IPS DF 4.7 (cell line): ENCODE measurements around the gene KRTAP2-1.
"Not testable (repeated sequence)": the region's sequence is repeated elsewhere in the genome, so short reads cannot be mapped to it uniquely, and the experiment has no call there.

Experiments used
- DNase-seq: peaks from one replicate; pipeline ENCODE4 v3.0.0-alpha.2; 2013; ENCODE audit warnings: low spot score; ENCODE audit errors: extremely low read depth

KRTAP2-1 gene, protein sequence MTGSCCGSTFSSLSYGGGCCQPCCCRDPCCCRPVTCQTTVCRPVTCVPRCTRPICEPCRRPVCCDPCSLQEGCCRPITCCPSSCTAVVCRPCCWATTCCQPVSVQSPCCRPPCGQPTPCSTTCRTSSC

DNA sequence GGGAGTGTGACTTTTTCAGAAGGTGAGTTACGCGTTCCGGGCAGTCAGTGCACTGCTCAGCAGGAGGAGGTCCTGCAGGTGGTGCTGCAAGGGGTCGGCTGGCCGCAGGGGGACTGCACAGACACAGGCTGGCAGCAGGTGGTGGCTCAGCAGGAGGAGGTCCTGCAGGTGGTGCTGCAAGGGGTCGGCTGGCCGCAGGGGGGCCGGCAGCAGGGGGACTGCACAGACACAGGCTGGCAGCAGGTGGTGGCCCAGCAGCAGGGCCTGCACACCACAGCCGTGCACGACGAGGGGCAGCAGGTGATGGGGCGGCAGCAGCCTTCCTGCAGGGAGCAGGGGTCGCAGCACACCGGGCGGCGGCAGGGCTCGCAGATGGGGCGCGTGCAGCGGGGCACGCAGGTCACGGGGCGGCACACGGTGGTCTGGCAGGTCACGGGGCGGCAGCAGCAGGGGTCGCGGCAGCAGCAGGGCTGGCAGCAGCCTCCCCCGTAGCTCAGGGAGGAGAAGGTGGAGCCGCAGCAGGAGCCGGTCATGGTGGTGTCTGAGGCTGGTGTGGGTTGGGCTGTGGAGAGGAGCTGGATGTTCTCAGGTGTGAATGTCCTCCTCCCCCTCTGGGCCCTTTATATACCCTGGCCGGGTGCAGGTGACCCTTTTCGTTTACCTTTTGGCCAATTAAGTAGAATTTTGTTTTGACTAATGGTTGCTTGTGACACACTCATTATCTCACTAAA is at the start of gene KRTAP2-1:
Gene KRTAP2-1, minus strand, starts transcription at position 582 of the 731 bp plus-strand sequence. Its CDS starts 49 bp downstream, at position 533.
- DNase-seq = not testable (repeated sequence)

DNA sequence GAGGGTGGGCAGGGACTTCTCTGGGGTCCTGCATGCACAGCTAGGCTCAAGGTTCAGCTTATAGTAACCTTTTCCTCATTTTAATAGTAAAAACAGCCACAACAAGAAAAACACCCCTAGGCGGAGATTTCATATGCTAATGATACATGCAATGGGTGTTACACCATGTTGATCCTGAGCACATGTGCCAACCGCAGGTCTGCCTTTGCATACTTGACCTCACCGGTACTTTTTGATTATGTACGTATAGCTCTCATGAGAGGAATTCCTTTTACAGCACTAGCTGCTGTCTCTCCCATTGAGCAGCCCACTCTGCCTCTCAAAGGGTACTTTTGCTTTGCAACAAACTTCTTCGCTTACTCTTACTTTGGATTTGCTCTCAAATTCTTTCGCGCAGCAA is 48.9 kb upstream of the KRTAP2-1 start:
- no peak for DNase-seq

DNA sequence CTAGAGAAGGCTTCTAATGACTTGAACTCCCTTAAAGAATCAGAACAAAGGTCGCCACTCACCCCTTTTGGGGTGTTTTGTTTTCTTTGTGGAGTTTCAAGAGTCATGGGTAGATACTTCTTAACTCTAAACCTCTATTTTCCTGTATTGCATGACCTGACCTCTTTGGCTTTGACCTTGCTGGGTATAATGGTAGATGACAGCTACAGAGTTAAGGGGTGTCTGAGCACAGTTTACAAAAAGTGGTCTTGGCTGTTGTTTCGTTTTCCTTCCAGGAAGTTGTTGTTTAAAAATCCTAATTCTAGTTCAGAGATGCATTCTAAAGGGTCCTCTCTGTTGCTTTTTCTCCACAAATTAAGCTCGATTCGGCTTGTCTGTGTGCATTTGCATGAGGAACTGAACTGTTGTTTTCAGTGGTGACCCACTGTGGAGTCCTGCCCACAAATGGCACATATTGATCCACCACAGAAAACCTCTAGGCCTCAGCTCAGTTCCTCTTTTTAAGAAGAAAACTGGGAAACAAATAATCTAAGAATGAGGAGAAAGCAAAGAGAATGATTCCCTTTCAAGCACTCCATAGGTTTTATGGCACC is 41.7 kb upstream of the KRTAP2-1 start:
- DNase-seq = not testable (repeated sequence)

DNA sequence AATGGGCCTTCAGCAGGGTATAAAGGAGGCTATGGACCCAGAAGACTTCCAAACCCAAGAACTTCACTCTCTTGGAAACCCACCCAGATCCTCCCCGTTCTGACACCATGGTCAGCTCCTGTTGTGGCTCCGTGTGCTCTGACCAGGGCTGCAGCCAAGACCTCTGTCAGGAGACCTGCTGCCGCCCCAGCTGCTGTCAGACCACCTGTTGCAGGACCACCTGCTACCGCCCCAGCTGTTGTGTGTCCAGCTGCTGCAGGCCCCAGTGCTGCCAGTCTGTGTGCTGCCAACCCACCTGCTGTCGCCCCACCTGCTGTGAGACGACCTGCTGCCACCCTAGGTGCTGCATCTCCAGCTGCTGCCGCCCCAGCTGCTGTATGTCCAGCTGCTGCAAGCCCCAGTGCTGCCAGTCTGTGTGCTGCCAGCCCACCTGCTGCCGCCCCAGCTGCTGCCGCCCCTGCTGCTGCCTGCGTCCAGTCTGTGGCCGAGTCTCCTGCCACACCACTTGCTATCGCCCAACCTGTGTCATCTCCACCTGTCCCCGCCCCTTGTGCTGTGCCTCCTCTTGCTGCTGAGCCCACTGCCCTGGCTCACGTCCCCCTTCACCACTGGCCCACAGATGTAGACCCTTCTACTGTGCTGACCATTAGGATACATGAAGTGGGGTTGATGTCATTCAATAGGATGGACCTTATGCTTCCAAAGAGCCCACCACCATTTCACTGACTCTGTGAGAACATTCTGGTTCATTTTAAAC is 37.2 kb upstream of the KRTAP2-1 start, which contains the start of gene KRTAP4-7:
Gene KRTAP4-7, plus strand, starts transcription at position 51 of the 757 bp plus-strand sequence. Its CDS starts 57 bp downstream, at position 108.
- DNase-seq = not testable (repeated sequence)

DNA sequence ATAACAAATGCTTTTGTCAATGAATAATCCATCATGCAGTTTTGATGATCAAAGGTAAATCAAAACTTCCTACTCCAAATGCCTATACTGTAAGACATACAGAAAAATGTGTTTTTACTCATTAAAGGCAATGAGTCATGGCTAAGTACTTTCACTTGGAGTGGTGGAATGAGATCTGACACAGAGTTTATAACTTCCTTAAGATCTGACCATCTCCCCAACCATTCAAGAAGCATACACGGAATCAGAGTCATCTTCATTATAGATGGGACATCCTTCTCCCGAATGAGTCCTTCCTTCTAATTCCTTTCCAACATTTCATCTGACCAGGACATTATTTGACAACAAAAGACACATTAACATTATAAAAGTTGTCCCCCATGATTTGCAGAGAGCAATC is 36.3 kb upstream of the KRTAP2-1 start:
- not testable (repeated sequence) for DNase-seq

DNA sequence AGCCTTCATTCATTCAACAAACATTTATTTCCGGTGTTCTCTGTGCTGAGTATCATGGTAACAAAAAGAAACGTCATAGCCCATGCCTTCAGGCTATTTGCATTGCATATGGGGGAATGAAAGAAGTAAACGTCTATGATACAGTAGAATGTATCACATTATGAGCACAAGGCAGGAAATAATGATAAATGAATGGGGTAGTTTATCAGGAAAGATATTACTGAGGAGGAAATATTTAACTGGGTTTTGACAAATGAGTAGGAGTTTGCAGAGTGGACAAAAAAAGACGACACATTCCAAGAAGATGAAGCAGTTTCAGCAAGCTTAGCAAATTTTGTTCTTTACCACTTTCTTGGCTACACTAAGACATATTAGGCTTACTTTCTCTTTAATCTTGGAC is 35.5 kb upstream of the KRTAP2-1 start:
- no peak for DNase-seq

DNA sequence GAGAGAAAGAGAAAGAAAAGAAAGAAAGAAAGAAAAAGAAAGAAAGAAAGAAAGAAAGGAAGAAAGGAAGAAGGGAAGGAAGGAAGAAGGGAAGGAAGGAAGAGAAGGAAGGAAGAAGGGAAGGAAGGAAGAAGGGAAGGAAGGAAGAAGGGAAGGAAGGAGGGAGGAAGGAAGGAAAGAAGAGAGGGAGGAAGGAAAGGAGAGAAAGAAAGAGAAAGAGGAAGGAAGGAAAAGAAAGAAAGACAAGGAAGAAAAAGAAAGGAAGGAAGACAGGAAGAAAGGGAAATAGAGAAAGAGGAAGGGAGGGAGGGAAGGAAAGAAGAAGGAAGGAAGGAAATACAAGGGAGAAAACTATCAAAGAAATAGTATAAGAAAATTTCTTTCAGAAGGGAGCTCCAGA is 29.7 kb upstream of the KRTAP2-1 start:
- no peak for DNase-seq

DNA sequence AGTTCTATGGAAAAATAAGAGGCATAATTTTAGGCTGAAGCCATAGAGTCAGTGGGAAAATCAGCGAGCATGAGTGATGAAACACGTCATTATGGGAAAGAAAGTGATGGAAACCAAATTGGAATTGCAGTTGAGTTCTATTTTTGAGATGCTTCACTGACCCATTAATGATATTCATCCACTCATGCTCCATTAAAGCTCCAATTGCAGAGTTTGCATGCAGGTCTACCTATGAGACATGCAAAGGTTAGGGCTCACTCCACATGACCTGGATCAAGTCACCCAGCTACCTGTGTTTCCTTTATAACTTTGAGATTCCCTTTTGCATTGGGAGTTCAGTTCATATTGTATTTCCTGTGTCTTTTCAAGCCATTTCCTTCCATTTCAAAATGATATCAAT is 26.6 kb upstream of the KRTAP2-1 start:
- DNase-seq = no peak

DNA sequence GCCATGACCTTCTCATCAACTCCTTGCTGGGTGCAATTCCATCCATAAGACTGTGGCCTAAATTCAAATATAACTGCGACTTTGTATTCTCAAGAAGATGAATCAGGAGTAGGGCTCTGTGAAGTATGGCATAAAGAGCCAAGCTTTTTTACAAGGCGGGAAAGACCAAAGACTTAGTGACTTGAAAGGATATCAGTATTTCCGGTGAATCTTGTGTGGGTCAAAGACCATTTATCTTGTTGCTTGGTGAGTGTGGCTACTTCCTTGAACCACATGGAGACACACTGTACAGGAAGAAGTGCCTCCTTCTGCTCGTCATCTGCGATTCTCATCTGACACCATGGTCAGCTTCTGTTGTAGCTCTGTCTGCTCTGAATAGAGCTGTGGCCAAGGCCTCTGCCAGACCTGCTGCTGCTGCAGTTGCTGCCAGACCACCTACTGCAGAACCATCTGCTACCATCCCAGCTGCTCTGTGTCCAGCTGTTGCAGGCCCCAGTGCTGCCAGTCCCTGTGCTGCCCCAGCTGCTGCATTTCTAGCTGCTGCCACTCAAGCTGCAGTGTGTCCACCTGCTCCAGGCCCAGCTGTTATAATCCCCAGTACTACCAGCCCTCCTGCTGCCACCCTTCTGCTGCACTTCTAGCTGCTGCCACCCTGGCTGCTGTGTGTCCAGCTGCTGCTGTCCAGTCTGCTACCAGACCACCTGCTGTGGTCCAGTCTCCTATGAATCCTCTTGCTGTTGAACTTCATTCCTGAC is 24.7 kb upstream of the KRTAP2-1 start:
- no peak for DNase-seq

DNA sequence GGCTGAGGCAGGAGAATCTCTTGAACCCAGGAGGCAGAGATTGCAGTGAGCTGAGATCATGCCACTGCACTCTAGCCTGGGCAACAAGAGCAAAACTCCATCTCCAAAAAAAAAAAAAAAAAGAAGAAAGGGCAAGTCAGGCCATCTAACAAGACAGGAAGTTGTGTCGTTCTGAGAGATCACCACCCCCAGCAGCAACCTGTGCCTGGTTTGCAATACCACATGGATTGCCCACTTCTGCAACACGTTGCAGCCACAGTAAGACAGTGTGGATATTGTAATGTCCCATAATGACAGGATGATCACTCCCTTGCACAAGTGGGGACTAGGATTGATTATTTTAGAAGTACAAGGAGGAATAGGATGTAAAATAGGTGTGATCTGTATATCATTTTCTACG is 21.9 kb upstream of the KRTAP2-1 start:
- DNase-seq = no peak

DNA sequence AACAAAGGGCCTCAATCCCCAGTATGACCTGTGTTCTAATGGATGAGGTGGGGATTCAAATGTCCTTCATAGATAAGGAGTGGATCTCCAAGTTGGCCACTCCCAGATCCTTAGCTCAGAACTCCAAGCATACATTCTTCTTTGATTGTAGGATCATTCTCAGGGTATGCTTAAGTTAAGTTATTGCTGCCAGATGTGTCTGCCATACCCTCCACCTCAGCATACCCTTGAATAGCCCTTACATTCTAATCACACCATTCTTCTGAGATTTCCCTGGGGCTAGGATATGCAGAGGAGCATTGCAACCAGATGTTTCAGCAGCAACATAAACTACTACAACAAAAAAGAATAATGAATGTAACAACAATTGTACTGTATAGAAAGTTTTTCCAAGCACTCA is 20.2 kb upstream of the KRTAP2-1 start:
- DNase-seq = no peak

DNA sequence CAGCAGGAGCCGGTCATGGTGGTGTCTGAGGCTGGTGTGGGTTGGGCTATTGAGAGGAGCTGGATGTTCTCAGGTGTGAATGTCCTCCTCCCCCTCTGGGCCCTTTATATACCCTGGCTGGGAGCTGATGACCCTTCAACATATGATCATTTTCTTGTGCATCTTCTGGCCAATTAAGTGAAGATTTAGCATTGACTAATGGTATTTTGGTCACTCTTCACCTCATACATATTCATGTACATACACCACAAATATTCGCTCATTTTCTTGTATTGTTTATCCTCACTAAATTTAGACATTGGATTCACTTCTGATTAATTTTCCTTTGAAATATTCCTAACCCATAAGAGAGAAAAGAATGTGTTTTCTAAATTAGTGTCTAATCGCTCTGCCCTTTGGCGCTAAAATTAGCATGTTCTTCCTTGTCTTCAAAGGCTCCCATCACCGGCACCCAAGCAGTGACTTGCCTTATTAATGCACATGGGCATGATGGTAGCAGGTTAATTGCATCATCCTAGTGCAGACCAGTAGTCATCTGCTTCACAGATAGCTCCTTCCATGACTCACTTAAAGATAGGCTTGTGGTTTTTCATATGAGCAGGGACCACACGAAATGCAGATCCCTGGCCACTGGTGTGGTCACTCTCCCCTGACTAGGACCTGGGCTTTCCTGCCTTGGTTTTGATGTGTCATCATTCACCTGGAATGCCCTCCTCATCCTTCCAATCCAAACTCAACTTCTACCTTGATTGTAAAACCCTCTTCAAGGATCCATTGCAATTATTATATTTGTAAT is 18.9 kb upstream of the KRTAP2-1 start, which contains the start of gene KRTAP2-4:
Gene KRTAP2-4, minus strand, starts transcription at position 51 of the 796 bp plus-strand sequence. Its CDS starts 34 bp downstream, at position 17.
- DNase-seq = no peak

DNA sequence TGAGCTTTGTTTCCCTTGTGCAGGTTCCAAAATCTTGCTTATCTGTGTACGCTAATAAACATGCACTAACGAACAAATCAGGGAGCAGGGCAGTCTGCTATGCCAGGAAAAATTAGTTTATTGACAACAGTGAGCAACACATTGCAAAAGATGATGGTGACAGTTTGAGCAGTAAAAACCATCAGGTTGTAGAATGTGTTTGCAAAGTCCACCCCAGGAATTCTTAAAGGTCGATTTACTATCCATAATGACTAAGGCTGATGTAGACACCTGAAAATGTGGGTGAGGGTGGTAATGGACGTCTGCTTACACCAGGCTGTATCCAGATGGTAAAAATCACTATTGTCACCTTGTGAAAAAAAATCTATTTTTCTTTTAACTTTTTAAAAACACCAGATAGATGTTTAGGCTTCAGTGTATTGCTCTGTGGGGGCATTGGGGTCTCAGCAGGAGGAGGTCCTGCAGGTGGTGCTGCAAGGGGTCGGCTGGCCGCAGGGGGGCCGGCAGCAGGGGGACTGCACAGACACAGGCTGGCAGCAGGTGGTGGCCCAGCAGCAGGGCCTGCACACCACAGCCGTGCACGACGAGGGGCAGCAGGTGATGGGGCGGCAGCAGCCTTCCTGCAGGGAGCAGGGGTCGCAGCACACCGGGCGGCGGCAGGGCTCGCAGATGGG is 18.0 kb upstream of the KRTAP2-1 start:
- not testable (repeated sequence) for DNase-seq

DNA sequence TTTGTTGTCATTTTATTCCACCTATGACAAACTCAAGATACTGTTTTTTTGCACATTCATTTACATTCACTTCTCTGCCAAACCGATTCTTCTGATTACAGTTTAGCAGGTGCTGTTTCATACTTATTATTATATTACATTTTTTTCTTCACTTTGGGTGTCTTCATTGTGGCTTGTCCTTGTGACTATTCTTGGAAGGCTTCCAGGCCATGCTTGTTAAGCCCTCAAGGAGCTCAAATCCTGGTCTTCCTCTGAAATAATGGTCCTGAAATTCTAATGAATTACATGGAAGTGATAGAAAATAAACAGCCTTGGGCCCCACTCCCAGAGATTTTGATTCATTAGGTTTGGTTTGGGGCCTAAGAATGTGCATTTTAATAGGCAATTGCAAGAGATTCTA is 17.2 kb upstream of the KRTAP2-1 start:
- DNase-seq = no peak

DNA sequence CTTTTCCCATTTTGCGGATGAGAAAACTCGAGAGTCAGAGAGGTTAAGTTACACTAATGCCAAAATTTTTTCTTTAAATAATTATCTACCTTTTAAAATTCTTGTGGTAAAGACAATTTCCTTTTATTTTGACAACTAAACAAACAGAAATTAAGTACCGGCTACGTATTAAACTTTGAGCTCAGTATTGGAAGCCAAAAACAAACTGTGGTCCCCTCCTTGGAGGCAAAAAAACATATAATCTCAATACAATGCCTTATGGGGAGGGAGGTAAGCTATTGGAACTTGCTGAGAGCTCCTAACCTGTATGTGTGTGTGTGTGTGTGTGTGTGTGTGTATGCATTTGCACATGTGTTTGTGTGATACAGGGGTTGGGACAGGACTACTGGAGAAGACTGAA is 16.3 kb upstream of the KRTAP2-1 start:
- DNase-seq = no peak

DNA sequence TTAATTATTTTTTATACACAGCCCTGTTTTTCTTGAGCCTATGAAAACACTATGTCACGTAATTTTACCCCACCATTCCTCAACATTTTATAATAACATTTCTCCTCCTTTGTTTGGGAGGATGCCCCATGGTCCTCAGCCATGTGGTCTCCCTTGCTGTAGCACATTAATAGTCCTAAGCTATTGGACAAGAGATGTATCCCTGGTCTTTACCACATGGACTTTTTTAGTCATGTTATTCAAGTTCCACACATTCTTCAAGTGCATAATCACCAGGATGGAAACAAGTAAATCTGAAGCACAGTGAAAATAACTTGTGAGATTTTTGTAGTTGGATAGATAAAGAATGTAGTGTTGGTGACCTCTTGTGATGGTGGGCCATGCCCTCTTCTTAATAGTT is 14.8 kb upstream of the KRTAP2-1 start:
- no peak for DNase-seq

DNA sequence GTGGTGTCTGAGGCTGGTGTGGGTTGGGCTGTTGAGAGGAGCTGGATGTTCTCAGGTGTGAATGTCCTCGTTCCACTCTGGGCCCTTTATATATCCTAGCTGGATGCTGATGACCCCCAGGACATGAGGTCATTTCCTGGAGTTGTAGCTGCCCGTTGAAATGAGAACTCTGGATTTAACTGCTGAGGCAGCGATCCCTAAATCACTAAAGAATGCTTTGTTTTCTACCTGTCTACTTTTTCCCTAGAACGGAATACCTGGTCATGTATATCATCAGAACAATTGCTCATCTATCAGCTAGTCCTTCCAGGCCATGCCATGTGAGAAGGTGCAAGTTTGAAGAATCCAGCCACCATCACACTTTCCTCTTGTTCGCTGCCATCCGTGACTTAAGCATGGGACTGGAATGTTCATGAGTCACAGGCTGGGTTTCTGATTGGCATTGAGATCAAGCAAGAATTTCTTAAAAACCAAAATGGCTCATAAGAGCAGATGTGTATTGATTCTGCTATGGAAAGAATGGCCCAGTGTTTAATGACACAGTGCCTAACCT is 13.0 kb upstream of the KRTAP2-1 start, which contains the start of gene KRTAP2-3:
Gene KRTAP2-3, minus strand, starts transcription at position 63 of the 553 bp plus-strand sequence. CDS start 64 bp downstream, outside the sequence.
- DNase-seq = no peak

DNA sequence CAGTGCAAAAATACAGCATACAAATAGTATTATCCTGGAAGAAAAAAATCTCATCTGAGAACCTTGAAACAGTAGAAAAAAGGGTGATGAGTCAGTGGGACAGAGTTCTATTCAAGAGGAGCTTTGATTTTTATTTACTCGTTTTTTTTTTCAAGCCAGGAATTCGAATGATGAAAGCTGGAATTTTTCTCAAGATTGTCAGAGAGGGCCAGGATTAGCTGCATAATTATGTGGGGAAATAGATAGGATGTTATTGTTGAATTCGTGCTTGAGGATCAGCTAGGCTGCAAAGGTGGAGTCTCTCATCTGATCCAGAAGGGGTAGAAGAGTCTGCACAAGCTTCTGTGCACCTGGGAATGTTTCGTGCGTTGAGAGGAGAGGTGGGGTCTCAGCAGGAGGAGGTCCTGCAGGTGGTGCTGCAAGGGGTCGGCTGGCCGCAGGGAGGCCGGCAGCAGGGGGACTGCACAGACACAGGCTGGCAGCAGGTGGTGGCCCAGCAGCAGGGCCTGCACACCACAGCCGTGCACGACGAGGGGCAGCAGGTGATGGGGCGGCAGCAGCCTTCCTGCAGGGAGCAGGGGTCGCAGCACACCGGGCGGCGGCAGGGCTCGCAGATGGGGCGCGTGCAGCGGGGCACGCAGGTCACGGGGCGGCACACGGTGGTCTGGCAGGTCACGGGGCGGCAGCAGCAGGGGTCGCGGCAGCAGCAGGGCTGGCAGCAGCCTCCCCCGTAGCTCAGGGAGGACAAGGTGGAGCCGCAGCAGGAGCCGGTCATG is 12.3 kb upstream of the KRTAP2-1 start:
- not testable (repeated sequence) for DNase-seq
